Measurements from ENCODE around the gene TTC7B.

TTC7B gene

DNA sequence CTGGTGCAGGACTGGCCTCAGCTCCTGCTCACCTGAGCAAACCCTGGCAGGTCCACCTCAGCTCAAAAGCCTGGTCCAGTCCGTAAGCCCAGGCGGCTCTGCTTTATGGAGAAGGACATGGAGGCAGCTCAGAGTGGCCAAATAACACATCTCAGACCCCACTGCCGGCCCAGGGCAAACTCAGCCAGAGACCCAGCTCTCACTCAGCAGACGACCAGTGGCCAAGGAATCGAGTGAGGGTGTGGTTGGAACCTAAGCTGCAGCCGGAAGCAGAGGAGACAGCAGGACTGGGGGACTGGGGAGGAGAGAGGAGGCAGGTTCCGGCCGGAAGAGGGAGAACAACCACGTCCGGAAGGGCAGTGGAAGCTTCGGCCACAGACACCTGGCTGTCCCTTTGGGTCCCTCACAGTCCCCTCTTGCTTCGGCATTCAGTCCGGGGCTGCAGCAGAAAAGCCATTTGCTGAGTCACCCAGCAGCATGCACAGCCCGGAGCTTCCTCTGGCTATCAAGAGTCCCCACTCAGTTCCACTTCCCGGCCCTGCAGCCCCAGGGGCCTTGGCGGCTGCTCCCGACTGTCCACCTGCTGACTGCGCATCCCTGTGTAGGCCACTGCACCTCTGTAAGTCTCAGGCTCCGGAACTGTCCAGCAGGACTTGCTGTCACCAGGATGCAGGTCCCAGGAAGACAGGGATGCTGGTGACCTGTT lies 315.4 kb downstream of the TTC7B start:
- DNase-seq: no peak

DNA sequence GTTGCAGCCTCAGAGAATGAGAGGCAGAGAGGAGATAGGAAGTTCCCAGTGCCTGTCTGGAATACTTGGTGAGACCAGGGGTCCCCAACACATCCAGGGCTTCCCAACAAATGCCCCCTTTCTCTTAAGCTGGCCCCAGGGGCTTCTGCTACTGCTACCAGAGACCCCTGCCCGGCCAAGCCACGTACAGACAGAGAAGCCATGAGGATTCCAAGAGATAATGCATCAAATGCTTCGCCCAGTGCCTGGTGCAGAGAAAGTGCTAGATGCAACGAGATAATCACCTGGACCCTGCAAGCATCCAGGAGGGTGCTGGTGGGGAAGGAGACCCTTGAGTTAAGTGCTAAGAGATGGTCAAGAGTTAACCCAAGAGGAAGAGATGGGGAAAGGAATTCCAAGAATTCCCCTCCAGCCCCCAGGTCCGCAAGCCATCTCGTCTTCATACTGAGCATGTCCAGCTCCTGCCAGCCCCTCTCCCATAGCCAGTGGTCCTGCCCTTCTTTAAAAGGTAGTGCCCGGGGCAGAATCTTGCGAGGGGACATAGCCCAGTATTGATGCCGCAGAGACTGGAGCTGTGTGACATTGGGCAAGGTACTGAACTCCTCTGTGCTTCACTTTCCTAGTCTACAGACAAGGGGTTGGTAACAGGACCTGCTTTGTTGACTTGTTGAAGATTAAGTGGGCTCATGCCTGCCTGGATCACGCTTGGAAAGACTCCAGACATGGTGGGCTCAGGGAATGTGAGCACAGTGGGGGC lies 316.1 kb downstream of the TTC7B start:
- no peak for DNase-seq

DNA sequence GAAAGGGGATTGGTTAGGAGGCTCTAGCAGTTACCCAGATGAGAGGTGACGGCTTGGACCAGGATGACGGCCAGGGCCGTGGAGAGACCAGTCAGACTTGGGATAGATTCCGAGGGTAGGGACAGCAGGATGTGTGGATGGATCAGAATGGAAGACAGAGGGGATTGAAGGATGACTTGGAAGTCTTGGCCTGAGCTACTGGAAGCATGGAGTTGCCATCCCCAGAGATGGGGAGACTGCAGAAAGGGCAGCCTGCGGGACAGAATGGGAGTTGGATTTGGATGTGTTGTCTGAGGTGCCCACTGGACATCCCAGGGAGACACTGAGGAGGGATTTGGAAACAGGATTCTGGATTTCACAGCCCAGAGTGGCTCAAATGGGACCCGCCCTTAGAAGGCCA lies 317.1 kb downstream of the TTC7B start:
- DNase-seq: no peak

DNA sequence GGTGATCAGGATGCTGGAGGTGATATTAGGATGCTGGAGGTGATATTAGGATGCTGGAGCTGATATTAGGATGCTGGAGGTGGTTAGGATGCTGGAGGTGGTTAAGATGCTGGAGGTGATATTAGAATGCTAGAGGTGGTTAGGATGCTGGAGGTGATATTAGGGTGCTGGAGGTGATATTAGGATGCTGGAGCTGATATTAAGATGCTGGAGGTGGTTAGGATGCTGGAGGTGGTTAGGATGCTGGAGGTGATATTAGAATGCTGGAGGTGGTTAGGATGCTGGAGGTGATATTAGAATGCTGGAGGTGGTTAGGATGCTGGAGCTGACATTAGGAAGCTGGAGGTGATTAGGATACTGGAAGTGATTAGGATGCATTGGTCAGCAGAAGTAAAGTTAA lies 318.0 kb downstream of the TTC7B start:
- DNase-seq: no peak

DNA sequence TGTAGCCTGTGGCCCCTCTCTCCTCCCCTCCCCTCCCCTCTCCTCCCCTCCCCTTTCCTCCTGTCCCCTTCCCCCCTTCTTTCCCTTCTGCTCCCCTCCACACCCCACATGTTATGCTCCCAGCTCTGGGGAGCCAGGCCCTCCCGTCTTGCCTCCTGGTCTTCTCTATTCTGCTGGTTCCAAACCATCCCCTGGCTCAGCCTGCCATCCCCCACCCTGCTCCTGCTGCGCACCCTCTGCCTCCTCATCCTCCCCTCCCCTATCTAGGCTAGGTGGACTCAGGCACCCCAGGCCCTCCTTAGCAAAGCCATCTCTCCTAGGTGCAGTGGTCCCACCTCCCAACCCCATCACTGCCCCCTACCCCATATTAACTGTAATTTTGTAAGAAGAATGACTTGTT lies 319.9 kb downstream of the TTC7B start:
- no peak for DNase-seq

DNA sequence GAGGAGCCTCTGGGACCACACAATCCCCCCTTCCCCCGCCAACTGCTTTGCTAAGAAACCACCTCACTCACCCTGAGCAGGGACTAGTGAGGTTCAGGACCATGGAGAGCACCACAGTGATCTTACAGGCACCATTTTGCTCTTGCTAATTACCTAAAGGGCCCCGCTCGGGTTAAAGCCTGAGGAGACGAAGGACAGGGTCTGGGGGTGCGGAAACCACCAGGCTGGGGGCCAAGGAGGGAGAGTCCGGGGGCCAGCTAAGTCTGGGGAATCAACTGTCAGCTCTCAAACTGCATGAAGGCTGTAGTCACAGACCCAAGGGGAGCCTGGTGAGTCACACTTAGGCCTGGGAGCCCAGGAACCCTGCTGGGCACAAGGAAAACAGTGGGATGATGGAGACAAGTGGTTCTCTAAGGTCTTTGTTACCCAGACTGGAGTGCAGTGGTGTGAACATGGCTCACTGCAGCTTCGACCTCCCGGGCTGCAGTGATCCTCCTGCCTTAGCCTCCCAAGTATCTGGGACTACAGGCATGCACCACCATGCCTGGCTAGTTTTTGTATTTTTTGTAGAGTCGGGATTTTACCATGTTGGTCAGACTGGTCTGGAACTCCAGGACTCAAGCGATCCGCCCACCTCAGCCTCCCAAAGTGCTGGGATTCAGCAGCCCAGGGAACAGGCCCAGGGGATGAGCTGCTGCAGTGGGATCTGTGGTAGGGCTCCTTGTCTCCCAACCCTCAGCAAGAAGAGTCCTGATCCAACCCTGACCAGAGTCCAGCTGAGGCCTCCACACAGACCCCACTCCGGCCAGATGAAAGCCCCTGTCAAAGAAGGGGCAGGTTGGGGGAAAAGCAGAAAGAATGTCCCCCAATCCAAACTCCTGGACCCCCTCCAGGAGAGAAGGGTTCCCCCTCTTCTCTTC lies 320.6 kb downstream of the TTC7B start:
- no peak for DNase-seq

DNA sequence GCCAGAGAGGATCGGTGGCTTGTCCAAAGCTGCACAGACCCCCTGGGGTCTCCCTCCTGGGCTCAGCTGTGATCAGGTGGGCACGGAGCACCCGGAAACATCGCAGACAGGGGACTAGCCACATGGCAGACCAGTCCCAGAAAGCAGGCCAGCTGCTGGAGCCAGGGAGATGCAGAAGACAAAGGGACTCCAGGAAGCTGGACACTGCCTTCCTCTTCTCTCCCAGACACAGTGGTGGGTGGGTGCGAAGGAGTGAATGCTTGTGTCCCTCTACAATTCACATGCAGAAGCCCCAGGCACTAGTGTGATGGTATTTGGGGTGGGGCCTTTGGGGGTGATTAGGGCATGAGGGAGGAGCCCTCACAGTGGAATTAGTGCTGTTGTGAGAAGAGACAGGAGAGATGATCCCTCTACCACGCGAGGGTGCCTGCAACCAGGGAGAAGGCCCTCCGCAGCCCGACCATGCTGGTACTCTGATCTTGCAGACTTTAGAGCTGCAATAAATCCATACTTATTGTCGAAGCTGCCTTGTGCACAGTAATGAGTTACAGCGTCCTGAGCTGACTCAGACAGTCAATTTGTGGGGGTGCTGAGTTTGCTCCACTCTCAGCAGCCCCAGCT lies 324.2 kb downstream of the TTC7B start:
- DNase-seq: peak in 1 of 2 experiments; percentile 31

DNA sequence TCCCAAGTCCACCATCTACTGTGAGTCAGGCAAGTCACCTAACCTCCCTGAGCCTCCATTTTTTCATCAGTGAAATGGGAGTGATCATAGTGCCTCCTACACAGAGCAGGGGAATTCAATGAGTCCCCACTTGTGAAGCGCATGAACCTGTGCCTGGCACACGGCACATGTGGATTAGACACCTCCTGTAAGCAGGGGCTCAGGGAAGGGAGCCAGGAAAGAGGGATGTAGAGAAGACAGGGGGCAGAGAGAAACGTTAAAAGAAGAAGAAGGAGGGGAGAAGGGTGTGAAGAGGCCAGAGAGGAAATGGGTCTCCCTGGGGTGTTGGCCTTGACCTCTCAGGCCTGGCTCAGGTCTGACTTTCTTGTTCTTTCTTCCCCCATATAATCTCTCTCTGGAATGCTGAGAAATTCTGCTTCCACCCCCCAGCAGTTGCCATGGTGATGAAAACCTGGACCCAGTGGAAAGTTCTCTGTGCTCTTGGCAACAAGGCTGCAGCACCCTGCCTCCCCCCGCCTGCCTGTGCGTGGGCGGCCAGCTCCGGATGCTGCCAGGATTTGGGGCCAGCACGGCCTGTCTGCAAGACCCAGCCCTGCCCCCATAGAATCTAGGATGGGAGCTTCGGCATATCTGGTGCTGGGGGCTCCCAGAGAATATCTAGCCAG lies 324.9 kb downstream of the TTC7B start:
- peak; percentile 59 to 69 for DNase-seq

DNA sequence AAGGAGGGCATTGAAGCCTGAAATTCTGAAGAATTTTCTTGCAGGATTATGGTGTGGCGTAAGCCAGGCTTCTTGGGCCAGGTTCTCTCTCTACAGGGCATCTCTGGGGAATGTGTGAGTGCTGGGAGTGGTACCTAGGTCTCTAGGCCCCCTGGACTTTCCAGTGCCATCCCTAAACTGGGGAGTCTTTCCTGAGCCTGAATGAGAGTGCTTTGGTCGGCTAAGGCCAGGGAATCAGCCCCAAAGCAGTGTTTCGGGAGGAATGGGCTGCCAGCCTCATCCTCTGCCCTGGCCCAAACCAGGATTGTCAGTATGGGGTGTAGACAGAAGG lies 325.5 kb downstream of the TTC7B start:
- no peak for DNase-seq

DNA sequence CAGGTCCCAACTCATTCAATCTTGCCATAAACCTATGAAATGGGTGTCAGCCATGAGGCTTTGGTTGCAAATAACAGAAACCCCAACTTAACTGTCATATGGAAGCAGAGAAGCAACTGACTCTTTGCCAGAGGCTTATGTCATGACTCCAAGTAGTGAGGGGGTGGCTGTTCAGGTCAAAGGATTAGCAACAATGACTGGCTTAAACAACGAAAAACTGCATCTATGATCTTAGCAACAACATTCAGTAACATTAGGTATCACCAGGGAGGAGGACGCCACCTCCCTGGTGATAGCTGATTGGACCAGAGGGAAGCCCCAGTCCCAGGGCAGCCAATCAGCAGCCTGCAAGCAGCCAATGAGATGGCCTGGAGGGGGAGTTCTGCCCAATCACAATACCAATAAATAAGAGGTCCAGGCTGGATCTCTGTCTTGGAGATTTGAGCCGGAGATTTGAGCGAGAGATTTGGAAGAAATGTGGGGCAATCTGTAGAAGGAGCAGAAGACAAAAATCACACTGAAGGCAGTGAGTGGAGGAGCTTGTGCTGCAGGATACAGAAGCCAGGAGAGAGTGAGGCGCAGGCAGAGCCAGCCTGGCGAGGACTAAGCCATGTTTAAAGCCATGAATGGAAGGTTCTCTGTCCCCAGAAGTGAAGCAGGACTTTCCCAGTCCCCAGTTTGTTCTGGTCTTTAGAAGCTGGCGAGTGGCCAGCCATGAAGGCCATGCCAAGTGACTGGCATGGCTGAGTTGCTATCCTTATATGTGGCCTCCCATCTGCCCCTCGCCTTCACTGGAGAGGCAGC lies 326.1 kb downstream of the TTC7B start:
- no peak for DNase-seq

DNA sequence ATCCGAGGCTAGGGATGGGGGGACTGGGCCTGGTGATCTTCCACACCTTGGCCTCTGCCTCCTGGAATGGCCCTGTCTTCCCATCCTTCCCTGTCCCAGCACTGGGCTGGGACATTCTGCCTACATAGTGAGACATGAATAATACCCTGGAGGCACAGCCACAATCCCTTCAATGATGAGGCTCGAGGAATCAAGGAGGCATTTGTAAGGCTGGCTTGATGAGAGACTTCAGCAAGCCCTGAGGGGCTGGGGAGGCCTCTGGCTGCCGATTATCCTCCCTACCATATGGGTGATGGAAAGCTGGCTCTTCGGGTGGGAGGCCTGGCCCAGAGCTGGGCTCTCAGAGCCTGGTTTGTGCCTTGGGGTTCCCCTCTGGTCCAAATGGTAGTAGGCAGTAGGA lies 326.9 kb downstream of the TTC7B start:
- no peak for DNase-seq

DNA sequence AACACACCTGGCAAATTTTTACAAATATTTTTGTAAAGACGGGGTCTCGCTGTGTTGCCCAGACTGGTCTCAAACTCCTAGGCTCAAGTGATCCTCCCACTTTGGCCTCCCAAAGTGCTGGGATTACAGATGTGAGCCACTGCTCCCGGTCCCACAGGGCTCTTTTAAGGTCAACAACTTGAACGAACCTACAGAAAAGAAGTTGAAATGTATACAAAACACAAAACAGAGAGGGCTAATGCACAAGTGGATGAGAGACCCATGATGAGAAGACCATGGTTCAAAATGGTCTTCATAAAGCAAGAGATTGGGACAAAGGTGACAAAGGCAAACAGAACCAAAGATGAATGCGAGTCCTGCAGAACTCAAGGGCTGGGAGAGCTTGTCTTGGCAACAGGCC lies 328.0 kb downstream of the TTC7B start:
- DNase-seq: no peak

DNA sequence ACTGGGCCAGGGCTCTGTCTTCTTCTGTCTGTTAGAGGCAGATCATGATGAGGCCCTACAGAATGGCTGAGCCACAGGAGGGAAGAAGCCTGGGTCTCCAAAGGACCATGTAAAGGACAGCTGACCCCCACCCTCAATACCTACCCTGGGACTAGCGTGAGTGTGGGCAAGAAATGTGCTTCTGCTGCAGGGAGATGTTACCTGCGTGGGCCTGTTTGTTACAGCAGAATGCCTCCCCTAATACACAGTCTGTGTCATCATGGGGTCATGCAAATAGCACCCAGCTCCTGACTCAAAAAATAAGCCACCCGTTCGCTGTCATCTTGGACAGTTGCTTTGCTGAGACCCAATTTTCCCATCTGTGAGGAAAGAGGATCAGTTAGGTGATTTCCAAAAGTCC lies 328.8 kb downstream of the TTC7B start:
- DNase-seq: peak in 1 of 2 experiments; percentile 39

DNA sequence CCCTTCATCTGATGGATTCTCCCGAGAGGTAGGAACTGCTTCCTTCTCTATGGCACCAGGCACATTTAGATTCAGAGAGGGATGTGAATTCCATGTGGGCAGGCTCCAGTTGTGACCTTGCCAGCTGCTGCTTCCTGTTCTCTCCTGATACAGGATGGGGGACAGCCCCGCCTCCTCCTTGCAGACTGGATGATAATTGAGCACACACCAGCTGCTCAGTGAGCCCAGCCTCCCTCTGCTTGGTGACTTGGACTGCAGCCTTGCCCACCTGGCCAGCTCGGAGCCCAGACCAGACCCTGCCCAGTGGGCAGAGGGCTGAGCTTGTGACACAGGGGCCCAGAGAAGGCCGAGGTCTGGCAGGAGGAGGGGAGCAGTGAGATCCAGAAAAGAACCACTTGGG lies 329.2 kb downstream of the TTC7B start:
- DNase-seq: peak; percentile 97 to 99

DNA sequence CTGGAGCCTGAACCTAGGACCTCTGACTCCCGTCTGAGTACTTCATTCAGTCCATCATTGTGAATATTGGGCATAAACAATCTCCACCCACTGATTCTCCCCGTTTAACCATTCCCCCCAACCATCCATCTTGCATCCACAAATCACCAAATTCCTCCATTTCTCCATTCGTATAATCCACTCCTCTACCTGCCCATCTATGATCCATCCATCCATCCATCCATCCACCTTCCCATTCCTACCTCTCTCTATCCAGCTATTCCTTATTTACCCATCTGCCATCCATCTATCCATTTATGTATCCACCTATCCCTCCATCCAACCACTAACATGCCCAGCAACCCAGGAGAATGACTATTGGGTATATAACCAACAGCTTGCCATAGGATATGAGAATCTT lies 331.9 kb downstream of the TTC7B start:
- no peak for DNase-seq

DNA sequence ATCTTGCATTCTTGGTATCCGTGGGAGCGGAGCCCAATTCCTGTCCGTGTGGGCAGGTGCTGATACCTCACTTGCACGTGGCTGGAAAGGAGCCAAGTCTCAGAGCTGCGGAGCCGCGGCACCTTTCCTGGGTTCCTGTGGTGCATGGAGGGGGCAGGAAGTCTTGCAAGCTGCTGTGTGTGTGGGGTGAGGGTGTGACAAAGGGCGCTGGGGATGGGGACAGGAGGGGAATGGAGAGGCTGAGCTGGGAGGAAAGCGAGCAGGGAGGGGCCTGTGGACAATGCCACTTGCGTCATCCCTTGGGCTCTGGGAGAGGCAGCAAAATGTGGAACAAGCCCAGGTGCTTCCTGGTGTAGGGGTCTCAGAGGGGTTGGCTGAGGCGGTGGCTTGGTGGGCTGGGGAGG lies 332.7 kb downstream of the TTC7B start:
- DNase-seq: no peak

DNA sequence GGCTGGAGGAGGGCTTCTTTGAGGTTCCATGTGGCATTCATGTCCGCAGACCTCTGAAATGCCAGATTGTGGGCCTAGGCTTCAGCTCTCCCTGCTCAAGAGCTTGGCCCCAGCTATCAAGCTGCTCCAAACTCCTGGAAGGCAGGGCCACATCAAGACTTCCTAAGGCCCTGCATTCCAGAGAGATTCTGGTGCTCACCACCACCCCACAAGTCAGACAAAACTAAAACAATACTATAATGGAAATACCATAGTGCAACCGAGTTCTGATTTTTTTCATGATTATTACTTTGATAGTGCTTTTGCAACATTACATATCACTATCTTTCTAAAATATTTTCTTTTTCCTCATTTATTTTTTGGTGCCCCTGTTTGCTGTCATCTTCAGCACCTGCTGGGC lies 333.1 kb downstream of the TTC7B start:
- no peak for DNase-seq

DNA sequence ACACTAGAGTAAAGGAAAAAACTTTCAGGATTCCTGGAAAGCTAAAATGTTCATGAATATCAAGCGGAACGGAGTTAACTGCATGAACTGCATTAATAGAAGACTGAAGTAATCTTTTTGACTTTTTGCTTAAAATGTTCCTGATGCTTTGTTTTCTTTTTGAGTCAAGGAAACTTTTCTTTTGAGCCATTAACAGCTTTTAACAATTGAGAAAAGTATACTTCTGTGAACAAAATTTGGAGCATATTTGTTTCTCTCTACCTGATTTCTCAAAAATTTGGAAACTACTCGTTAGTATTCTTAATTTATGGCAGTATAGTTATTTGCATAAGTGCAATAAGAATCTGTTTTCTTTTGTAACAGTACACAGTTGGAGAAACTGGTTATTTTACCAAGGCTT lies 340.9 kb downstream of the TTC7B start:
- no peak for DNase-seq
